HG03139 (cell line): Measurements from ENCODE around the gene PARG.
"Not testable (repeated sequence)": the region's sequence is repeated elsewhere in the genome, so short reads cannot be mapped to it uniquely, and the experiment has no call there.

Experiments
- ATAC-seq: cut with Tn5 transposase; IDR thresholded peaks from one replicate; pipeline ENCODE4 v1.9.1; 2021; ENCODE audit not compliant: unreplicated experiment

PARG gene

GRCh38 chr10:49941447-49942338 is at the start of gene PARG, which contains the start of gene TIMM23B:
TSS of gene PARG (minus strand) at chr10:49942027. CDS start at chr10:49941725, 302 bp downstream.
TSS of gene TIMM23B (plus strand) at chr10:49942053. CDS start at chr10:49942195, 142 bp downstream.
- ATAC-seq, result peak; percentile 62

GRCh38 chr10:49988376-49988775 is 46.5 kb upstream of the PARG start, which contains the start of gene AGAP6:
TSS of gene AGAP6 (plus strand) at chr10:49988406. CDS start at chr10:49988716, 310 bp downstream.
- ATAC-seq, result not testable (repeated sequence)

- ATAC-seq, result not testable (repeated sequence)
Observed at GRCh38 chr10:49987207-49987606, 45.4 kb upstream of the PARG start.

GRCh38 chr10:49977756-49978155 is 35.9 kb upstream of the PARG start:
- ATAC-seq, result not testable (repeated sequence)

GRCh38 chr10:49972094-49972493 is 30.3 kb upstream of the PARG start:
- not testable (repeated sequence) for ATAC-seq

GRCh38 chr10:49971466-49971865 is 29.6 kb upstream of the PARG start:
- ATAC-seq, result not testable (repeated sequence)

GRCh38 chr10:49970331-49970857 is 28.6 kb upstream of the PARG start:
- ATAC-seq, result not testable (repeated sequence)

GRCh38 chr10:49953122-49953521 is 11.3 kb upstream of the PARG start:
- not testable (repeated sequence) for ATAC-seq

- ATAC-seq, result not testable (repeated sequence)
Observed at GRCh38 chr10:49952006-49952405, 10.2 kb upstream of the PARG start.

GRCh38 chr10:49948737-49949136 is 6.9 kb upstream of the PARG start:
- not testable (repeated sequence) for ATAC-seq

GRCh38 chr10:49948142-49948541 is 6.3 kb upstream of the PARG start:
- ATAC-seq, result not testable (repeated sequence)

- not testable (repeated sequence) for ATAC-seq
Observed at GRCh38 chr10:49943607-49944006, 1.8 kb upstream of the PARG start.

GRCh38 chr10:49942339-49942705 is 495 bp upstream of the PARG start:
- peak; percentile 10 for ATAC-seq

- ATAC-seq, result not testable (repeated sequence)
Observed at GRCh38 chr10:49931959-49932728, 9.7 kb downstream of the PARG start.

- ATAC-seq, result not testable (repeated sequence)
Observed at GRCh38 chr10:49931276-49931675, 10.6 kb downstream of the PARG start.

- not testable (repeated sequence) for ATAC-seq
Observed at GRCh38 chr10:49923572-49923971, 18.3 kb downstream of the PARG start.

- ATAC-seq, result not testable (repeated sequence)
Observed at GRCh38 chr10:49922041-49922440, 19.8 kb downstream of the PARG start.

- ATAC-seq, result not testable (repeated sequence)
Observed at GRCh38 chr10:49917927-49918326, 23.9 kb downstream of the PARG start.

- ATAC-seq, result not testable (repeated sequence)
Observed at GRCh38 chr10:49916451-49916850, 25.4 kb downstream of the PARG start.

- ATAC-seq, result not testable (repeated sequence)
Observed at GRCh38 chr10:49910295-49910694, 31.5 kb downstream of the PARG start.
